Keratinocyte (primary cell): ENCODE measurements around the gene INSYN1.

ENCODE experiments used
- CTCF ChIP-seq, 3 experiments: IDR thresholded peaks in 1 of 3; conservative IDR thresholded peaks in 1 of 3; optimal IDR thresholded peaks in 1 of 3; 2 replicates in 2 of 3; 3 replicates in 1 of 3; pipeline versions ENCODE3 to v1.5.1; 2011; ENCODE audit warnings: low read length in 3 of 3, mild to moderate bottlenecking in 3 of 3, moderate library complexity in 2 of 3, control low read depth in 1 of 3, inconsistent platforms in 1 of 3; ENCODE audit not compliant: insufficient read depth in 2 of 3; ENCODE audit errors: extremely low read depth in 1 of 3
- EZH2 ChIP-seq: IDR thresholded peaks from one replicate; pipeline ENCODE4 v1.6.1; 2012; ENCODE audit warnings: inconsistent platforms, mild to moderate bottlenecking, low read length, moderate library complexity

DNA sequence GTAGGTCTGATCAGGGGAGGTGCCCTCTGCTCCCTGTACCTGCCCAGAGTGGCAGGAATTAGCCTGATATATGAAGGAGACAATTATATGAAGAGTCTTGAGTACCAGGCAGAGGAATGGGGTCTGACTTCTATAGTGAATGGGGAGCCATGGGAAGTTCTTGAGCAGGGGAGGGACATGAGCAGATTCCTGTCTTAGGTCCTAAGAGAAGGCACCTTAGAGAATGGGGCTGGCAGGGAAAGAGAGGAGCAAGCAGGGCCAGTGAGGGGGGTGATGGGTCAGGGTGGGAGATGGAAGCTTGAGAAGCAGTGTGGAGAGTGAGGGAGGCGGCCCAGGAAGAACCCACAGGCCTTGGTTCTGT lies 56.5 kb downstream of the INSYN1 start:
- no peak for TF ChIP-seq CTCF (optimal IDR thresholded peaks at IDR 0.05 in 1 of 3, IDR thresholded peaks at IDR 0.05 in 1 of 3, conservative IDR thresholded peaks at IDR 0.05 in 1 of 3; ENCODE audit: extremely low read depth in 1 of 3, insufficient read depth in 2 of 3, low read length in 3 of 3)
- no peak for TF ChIP-seq EZH2
